Ishikawa (cell line): ENCODE measurements around the gene TMEM131.

Source experiments
- CEBPB ChIP-seq: IDR thresholded peaks from 2 replicates; pipeline ENCODE4 v1.6.1; 2012
- CREB1 ChIP-seq: IDR thresholded peaks from 2 replicates; pipeline ENCODE4 v1.6.1; 2012; ENCODE audit warnings: low read depth
- EGR1 ChIP-seq: IDR thresholded peaks from 2 replicates; pipeline ENCODE4 v1.6.1; 2012
- EP300 ChIP-seq: IDR thresholded peaks from 2 replicates; pipeline ENCODE4 v1.6.1; 2012; ENCODE audit warnings: borderline replicate concordance
- FOXM1 ChIP-seq: IDR thresholded peaks from 2 replicates; pipeline ENCODE4 v1.6.1; 2012; ENCODE audit warnings: low read depth, borderline replicate concordance
- NFIC ChIP-seq: IDR thresholded peaks from 2 replicates; pipeline ENCODE4 v1.6.1; 2012
- RAD21 ChIP-seq: IDR thresholded peaks from 2 replicates; pipeline ENCODE4 v1.6.1; 2012; ENCODE audit warnings: low read depth
- REST ChIP-seq: IDR thresholded peaks from 2 replicates; pipeline ENCODE4 v1.6.1; 2012; ENCODE audit warnings: low read depth, mild to moderate bottlenecking
- TAF1 ChIP-seq: IDR thresholded peaks from 2 replicates; pipeline ENCODE4 v1.6.1; 2012; ENCODE audit warnings: low read depth, mild to moderate bottlenecking
- TCF12 ChIP-seq: IDR thresholded peaks from 2 replicates; pipeline ENCODE4 v1.6.1; 2012; ENCODE audit warnings: low read depth
- TEAD4 ChIP-seq: IDR thresholded peaks from 2 replicates; pipeline ENCODE4 v1.6.1; 2012
- USF1 ChIP-seq: IDR thresholded peaks from 2 replicates; pipeline ENCODE4 v1.6.1; 2012
- YY1 ChIP-seq: IDR thresholded peaks from 2 replicates; pipeline ENCODE4 v1.6.1; 2012; ENCODE audit warnings: low read depth
- ZBTB7A ChIP-seq: IDR thresholded peaks from 2 replicates; pipeline ENCODE4 v1.6.1; 2012; ENCODE audit warnings: low read depth
- TF ChIP-seq, protein P1 (sequence below): IDR thresholded peaks from 2 replicates; pipeline ENCODE4 v1.6.1; 2012

Gene TMEM131

GRCh38 chr2:97974471-97974870 is 21.3 kb downstream of the TMEM131 start:
- TF ChIP-seq RAD21 (no peak), CREB1 (no peak), REST (no peak), TAF1 (no peak), USF1 (no peak), ZBTB7A (no peak), EGR1 (no peak), FOXM1 (no peak), NFIC (no peak), EP300 (no peak), TCF12 (no peak), YY1 (no peak), CEBPB (no peak), TEAD4 (no peak)
- TF ChIP-seq, protein P1, sequence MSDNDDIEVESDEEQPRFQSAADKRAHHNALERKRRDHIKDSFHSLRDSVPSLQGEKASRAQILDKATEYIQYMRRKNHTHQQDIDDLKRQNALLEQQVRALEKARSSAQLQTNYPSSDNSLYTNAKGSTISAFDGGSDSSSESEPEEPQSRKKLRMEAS: no peak

DNA sequence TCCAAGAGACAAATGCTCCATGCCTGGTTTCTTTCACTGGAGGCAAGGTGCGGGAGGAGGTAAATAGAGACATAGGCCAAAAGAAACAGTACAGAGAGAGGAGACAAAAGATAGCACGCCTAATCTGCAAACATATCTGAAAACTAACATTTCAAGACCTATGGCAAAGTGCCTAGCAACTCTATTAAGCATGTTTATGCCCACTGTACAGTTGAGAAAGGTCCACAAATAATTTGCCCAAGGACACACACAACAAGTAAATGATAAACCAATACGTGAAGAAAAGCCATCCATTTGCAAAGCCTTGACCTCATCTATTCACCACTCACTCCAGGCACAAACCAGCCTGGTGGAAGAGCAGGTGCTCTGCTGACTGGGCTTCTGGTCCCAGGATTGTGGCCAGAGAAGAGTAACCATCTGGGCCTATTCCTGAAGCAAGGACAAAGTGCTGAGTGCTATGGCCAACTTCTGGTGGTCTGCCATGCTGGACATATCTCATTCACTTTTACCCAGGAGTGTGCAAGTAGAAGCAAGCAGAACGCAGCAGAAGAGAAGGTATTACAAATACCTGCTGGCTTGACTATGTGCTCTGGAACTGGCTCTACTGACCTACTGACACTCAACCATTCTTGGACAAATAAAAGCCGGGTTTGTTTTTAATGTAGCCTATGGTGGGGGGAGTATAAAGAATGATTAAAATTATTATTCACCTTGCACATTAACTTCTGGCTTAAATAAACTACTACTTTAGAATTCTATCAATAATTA is 25.3 kb downstream of the TMEM131 start:
- TF ChIP-seq TAF1 (no peak), YY1 (no peak), CEBPB (no peak), REST (no peak)

- no peak for TF ChIP-seq ZBTB7A
- no peak for TF ChIP-seq CREB1
- TF ChIP-seq, protein P1: no peak
- TF ChIP-seq TEAD4: no peak
- TF ChIP-seq USF1: no peak
- no peak for TF ChIP-seq REST
- no peak for TF ChIP-seq RAD21
- no peak for TF ChIP-seq YY1
- TF ChIP-seq TAF1: no peak
- no peak for TF ChIP-seq EP300
- no peak for TF ChIP-seq TCF12
Measured at GRCh38 chr2:97969081-97970067, 26.4 kb downstream of the TMEM131 start.

- TF ChIP-seq CEBPB (no peak), USF1 (no peak), FOXM1 (no peak), NFIC (no peak), YY1 (no peak), RAD21 (no peak), TAF1 (no peak), REST (no peak), EP300 (no peak), ZBTB7A (no peak)
Measured at GRCh38 chr2:97967931-97968627, 27.7 kb downstream of the TMEM131 start.
